Measurements from ENCODE around the gene EEPD1.
"Not testable (repeated sequence)": the region's sequence is repeated elsewhere in the genome, so short reads cannot be mapped to it uniquely, and the experiment has no call there.

EEPD1 gene

DNA sequence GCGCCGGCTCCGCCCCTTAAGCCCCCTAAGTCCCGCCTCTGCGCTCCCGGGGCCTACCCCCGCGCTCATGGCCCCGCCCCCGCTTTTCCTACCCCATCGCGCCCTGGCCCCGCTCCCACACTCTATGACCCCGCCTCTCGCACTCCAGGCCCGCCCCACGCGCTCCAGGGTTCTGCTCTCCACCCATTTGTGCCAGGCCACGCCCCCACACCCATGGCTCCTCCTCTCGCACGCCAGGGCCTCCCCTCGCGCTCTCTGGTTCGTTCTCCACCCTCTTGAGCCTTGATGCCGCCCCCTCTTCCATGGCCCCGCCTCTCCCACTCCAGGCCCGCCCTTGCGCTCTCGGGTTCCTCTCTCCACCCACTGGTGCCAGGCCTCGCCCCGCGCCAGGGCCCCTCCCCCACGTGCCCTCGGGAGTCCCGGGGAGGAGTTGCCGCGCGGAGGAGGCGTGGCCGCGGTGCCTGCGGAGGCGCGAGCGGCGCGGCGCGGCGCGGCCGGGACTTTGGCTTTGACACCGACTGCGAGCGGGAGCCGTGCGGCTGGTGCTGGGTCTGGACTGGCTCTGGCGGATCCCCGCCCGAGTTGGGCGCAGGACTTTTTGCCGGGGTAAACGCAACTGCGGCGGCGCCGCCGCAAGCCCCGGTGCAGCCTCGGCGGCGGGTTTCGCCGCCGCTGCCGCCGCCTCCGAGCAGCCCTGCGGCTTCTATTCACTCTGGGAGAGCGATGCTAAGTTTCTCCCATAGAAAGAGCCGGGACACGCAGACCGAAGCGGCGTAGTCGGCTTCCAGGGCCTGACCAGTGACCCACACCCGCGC is at the start of gene EEPD1:
TSS of gene EEPD1 (plus strand) at position 499 of the 815 bp plus-strand sequence. CDS start 1,071 bp downstream, outside the sequence.
- DNase-seq (ENCODE audit: low spot score) = peak; percentile 98

DNA sequence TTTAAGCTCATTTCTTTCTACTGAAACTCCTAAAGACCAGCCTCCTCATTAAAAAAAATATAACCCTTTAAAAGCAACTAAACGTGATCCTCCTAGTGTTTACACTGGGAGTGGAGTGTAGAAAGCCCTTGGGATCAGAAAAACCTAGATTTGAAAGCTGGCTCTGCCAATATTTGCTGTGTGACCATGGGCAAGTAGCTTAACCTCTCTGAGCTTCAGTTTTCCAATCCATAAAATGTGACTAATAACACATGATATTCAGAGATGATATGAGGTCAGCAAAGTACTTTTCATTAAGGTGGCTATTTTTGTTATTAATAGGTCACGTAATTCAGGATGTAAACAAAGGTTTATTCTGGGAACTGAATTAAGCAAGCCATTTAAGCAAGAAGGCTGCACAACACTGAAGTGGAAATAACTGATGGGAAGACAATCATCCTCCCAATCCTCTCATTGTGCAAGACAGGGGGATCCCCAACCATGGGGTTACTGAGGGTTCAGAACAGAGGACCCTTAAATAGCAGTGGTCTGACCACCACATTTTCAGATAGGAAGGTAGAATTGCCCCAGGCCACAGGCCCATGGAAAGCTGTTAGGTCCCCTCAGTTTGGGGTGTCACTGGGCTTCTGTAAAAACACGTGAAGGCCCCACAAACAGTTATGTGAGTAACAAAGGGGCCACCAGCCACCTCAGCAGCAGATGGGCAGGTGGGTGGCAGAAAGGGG is 49.1 kb upstream of the EEPD1 start:
- DNase-seq (ENCODE audit: low spot score) = no peak

DNA sequence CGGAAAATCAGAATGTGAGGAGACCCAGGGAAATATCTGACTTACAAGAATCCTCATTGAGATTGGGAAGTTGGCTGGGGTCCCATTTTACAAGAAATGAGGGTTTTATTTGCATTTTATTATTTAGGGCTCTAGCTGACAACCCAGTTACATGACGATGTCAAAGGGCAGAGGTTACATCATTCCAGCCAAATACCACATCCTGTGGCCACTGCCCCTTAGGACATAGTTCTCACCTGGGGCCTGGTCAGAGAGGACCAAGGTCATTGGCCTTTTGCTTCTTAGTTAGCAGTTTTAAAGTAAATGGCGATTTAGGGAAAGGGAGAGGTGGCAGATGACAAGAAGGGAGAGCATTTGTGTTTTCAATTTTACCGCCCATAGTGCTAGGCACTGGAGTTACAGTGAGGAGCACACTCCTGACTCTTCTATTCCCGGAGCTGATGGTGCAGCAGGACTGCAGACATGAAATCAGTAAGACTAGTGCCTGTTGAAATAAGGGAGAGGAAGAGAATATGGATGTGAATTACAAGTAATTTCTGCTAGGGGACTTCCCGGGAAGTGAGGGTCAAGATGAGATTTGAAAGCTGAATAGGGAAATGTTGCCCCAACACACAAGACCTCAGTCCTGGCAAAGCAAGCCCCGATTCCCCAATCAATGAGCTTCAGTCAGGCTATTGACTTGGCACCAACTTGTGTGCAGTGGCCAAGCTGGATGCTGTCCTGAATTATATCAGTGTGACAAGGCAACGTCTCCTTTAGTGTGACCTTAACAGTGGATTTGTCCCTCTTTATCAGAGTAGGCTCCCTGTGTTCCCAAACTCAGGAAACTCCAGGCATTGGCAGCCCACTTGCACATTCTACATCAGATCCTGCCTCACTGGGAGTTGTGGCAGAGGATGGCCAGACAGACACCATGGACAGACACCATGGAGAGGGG is 45.8 kb upstream of the EEPD1 start:
- DNase-seq (ENCODE audit: low spot score) = not testable (repeated sequence)

DNA sequence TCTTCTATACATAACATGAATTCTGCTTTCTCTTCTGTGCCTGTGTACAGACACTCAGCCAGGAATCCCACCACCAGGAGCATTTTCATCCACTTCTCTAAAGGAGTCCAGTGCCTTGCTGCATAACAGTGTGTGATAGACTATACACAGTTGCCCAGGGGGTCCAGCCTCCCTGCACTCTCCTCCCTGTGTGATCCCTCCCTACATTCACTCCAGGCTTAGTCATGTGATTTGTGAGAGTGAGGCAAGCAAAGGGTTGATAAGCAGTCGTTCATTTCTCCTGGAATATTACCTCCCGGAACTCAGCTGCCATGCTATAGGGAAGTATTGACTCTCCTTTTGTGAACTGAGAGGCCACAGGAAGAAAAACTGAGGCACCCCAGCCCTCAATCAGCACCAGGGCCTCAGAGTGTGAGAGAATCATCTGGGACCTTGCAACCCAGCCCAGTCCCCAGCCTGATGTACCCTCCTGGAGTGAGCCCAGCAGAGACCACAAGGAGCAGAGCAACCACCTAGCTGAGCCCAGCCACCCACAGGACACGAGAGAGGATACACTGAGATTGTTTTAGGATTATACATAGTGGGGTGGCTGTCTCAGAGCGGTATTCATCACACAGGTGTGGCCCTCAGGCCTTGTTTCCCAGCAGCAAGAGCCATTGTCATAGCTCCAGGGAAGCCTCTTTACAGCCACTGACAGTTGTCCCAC is 45.0 kb upstream of the EEPD1 start:
- no peak for DNase-seq (ENCODE audit: low spot score)

DNA sequence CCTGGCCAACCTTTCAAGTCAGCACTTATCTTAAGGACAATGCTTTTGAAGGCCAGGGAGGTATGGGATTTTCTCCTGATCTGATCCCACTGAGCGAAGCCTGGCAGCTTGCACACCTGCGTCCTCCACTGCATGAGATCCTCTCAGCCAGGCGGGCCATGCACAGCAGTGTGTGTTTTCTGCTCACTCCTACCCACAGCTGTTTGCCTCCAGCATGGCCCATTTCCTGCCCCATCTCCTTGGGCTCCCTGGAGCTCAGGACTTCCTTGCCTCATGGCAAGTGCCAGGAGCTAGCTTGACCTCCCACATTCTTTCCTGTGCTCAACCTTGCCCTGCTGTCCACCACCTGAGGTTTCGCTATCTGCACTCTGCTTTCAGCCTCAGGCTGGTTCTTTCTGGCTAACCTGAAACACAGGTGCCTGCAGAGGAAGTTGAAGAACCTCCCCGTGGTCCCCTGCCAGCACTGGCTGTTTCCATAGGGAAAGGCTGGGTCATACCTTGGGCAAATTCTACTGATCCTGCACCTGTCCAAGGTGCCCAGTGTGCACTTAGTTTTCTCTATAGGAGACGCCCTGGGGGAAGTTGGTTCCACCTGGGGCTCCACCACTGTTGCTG is 43.9 kb upstream of the EEPD1 start:
- DNase-seq (ENCODE audit: low spot score) = no peak

DNA sequence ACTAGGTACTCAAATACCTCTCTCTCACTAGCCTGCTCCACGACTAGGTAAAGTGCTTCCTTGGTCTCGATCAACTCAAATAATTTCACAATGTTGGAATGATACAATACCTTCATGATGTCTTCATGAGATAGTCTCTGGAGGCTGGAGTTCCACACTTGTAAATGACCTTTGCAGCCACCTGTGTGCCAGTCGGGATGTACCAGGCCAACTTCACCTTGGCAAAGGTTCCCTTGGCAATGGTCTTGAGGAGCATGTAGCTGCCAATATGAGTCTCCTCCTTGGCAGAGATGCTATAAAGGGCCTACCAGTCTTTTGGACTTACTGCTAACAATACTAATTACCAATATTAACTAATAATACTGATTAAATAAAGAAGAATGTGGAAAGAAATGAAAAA is 42.5 kb upstream of the EEPD1 start:
- DNase-seq (ENCODE audit: low spot score) = no peak

DNA sequence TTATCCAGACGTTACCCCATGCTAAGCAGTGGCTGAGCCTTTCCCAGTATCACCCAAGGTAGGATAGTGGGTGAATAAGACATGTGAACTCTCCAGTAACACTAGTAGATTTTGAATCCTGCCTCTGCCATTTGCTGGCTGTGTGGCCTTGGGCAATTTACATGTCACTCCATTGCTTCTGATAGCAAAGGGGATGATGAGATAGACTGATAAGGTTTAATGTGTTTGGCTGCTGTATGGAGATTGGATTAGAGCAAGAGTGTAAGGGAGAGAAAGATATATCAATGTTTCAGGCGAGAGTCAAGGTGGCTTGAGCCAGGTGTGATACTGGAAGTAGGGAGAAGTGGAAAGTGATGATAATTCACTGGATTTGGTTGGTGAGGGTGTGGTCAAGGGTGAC is 40.1 kb upstream of the EEPD1 start:
- DNase-seq (ENCODE audit: low spot score) = no peak

DNA sequence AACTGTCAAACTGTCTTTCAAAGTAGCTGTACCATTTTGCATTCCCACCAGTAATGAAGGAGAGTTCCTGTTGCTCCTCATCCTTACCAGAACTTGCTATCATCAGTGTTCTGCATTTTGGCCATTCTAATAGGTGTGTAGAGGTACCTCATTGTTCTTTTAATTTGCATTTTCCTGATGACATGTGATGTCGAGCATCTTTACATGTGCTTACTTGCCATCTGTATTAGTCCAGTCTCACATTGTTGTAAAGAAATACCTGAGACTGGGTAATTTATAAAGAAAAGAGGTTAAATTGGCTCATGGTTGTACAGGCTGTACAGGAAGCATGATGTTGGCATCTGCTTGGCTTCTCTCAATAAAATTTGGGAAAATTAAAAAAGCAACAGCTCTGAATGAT is 38.7 kb upstream of the EEPD1 start:
- DNase-seq (ENCODE audit: low spot score) = no peak

DNA sequence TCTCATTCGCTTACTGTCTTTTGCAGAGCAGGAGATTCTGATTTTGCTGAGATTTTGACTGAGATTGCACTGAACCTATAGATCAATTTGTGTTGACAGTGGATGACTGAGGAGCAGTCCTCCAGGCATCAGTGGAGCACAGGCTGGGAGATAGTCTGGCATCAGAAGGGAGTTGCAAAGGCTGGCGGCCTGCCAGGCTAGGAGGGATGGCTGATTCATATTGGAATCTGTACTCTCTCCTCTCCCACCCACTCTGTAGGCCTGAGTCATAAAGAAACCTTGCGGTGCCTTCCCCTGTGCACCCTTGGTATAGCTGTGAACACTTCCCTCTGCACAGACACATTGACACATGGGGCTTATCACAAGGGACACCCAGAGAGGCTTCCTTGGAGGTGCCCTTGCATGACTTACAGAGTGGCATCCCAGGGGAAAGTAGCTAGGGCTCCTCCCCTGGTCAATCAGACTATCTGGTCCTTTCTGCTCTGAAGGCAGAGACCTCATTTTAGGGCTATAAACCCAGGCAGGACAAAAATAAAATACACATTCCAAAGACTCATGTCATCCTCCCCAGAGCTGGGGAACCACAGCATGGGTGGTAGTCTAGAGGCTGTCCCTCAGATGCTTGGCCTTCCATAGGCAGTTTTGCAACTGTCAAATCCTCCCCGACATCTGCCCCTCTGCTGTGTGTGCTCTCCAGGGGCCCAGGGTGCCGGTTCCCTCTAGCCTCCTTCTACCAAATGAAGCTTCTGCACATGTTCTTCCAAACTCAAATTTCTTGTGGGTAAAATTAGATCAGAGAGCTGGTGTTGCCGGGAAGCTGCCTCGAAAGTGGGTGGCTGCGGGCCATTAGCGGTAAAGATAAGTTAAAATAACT is 37.4 kb upstream of the EEPD1 start:
- peak; percentile 90 for DNase-seq (ENCODE audit: low spot score)

DNA sequence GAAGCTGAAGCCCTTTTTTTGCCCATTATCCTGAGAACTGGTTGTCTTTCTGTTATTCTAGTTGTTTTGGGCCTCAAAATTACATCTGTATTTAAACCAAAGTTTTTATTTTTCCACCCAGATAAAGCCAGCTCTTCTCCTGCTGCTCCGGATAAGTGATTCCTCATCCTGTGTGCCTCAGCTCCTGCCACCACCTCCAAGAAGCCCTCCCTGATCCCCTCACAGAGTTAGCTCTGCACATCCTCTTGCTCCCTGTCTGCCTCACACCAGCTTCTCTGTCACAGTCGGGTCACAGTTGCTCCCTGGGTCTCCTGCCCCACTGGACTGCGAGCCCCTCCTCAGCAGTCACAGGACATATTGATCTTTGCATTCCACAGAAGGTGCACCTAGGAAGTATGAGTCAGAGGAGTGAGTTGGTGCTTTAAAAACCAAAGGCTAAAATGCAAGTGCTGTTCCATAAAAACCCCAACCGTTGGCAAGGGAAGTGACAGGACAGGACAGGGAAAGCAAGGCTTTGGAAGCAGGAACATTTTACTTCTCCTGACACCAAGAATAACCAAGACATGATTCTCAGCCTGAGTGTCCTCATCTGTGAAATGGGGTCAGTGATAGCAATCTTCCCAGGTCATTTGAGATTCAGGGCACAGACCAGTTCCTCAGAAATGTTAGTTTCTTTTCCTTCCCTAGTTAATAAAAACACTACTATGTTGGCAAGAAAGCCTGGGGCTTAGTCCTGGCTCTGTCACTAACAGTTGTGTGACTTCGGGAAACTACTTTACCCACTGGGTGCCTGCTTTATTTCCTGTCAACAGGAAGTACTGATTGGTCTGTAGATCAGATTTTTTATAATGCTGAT is 36.5 kb upstream of the EEPD1 start:
- DNase-seq (ENCODE audit: low spot score) = no peak

DNA sequence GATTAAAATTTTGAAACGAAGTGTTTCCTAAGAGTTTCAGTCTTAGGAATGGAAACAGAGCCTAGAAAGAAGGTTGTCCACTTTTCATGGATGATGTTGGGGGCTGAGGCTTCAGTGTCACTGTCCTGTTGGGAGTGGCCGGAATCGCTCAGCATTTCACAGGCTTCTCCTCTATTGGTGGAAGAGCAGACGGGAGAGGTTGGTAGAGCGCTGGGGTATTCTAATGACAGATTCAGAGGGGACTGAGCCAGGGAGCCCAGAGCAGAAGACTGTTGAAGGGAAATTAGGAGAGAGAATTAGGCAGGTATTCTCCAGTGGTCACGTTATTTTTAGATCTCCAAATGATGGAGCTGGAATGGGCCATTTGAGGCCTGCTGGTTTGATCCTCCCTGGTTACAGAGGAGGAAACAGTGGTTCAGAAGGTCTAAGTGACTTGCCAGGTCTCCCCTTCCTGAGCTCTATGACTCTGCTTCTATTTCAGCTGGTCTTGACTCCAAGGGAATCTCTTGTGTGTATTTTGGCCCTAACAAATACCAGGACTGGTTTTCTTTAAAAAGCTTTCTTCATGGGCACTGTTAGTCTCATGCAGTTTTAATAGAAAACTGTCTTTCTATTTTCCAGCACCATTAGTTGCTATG is 35.7 kb upstream of the EEPD1 start:
- no peak for DNase-seq (ENCODE audit: low spot score)

DNA sequence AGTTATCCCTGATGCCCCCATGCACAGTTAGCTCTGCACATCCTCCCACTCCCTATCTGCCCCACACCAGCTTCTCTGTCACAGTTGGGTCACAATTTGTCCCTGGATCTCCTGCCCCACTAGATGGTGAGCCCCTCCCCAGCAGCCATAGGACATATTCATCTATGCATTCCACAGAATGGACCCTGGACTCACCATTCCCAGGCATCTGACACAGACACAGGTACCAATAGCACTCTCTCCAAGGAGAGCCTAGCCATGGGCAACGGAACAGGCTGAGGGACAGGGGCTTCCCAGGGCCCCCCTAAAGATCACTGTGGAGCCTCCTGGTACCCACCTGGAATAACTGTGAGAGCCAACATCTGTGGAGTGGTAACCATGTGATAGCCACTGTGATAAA is 34.7 kb upstream of the EEPD1 start:
- DNase-seq (ENCODE audit: low spot score) = no peak

DNA sequence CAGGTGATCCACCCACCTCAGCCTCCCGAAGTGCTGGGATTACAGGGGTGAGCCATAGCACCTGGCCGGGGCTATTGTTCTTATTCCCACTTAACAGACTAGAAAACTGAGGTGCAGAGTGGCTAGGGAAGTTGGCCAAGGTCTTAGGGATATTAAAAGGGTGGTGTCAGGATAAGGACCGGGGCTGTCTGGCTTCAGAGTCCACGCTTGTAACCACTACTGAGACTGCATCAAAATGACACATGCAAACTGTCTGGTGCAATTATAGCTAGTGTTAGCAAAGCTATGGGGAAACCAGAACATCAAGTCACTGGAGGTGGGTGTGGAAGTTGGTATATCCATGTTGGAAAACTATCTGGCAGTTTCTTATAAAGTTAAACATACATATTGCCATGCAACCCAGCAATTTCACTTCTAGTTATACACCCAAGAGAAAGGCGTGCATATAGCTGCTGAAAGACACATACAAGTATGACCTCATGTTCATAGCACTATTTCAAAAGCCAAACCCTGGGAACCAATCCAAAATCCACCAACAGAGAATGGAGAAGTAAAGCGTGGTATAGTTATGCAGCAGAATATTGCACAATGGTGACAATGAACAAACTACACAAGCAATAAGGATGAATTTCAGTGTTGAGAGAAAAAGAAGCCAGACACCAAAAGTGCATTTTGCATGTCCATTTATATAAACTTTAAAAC is 33.9 kb upstream of the EEPD1 start:
- peak; percentile 77 for DNase-seq (ENCODE audit: low spot score)

DNA sequence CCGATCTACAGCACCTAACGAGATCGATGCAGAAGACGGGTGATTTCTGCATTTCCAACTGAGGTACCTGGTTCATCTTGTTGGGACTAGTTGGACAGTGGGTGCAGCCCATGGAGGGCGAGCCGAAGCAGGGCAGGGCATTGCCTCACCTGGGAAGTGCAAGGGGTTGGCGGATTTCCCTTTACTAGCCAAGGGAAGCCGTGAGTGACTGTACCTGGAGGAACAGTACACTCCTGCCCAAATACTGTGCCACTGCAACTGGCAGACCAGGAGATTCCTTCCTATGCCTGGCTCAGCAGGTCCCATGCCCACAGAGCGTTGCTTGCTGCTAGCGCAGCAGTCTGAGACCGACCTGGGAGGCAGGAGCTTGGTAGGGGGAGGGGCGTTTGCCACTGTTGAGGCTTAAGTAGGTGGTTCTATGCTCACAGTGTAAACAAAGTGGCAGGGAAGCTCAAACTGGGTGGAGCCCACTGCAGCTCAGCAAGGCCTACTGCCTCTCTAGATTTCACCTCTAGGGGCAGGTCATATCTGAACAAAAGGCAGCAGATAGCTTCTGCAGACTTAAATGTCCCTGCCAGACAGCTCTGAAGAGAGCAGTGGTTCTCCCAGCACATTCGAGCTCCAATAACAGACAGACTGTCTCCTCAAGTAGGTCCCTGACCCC is 32.9 kb upstream of the EEPD1 start:
- DNase-seq (ENCODE audit: low spot score) = not testable (repeated sequence)

DNA sequence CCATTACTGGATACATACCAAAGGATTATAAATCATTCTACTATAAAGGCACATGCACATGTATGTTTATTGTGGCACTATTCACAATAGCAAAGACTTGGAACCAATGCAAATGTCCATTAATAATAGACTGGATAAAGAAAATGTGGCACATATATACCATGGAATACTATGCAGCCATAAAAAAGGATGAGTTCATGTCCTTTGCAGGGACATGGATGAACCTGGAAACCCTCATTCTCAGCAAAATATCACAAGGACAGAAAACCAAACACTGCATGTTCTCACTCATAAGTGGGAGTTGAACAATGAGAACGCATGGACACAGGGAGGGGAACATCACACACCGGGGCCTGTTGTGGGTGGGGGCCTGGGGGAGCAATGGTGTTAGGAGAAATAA is 27.4 kb upstream of the EEPD1 start:
- not testable (repeated sequence) for DNase-seq (ENCODE audit: low spot score)

DNA sequence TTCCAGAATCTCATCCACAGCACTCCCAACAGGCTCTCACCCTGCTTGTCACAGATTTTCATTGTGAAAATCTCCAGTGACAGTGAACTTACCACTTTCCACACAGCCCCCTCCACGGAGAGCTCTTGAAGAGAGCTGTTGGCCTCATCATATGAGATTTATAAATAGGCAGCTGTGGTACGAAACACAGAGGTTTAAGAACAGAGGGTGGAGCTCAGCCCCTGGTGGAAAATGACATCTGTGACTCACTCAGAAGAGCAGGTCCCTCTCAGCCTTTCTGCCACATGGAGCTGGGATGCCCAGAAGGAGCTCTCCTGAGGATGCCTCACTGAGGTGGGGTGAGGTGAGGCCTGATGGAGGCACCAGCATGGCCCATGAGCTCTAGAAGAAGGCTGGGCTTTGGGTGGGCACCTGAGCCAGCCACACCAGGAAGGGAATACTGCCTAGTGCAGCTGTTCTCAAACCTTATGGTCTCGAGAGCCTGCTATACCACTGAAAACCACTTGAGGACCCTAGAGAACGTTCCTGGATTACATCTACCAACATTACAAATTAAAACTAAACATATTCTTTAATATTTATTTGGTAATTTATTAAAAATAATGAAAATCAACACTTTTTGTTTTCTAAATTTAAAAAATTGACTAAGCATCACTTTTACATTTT is 25.8 kb upstream of the EEPD1 start:
- no peak for DNase-seq (ENCODE audit: low spot score)

DNA sequence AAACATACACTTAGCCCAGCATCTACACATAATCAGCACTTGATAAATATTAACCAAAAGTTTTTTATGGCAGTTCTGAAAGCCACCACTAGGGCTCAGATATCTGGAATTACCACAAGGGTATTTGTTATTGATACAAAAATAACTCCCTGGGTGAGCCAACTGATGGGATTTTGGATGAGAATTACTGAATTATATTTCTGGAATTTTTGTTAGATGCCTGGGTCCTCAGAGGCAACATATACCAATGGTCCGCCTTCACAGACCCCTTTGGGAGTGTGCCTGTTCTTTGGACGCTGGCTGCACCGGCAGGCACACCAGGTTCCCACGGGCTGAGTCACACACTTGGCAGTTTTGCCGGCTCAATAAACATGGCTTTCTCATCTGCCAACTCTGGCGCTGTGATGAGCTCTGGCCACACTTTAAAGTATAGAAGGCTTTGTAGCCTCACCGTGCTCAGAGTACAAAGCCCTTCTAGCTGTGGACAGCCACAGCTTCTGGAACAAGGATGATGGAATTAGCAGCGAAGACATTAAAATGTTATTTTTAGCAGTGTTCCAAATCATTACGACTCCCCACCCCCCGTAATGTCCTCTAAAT is 24.5 kb upstream of the EEPD1 start:
- peak; percentile 88 for DNase-seq (ENCODE audit: low spot score)

Data from AG20443 (cell line).